COLO668 (cell line): ENCODE results near the gene CTSH.
"Not testable (repeated sequence)": the region's sequence is repeated elsewhere in the genome, so short reads cannot be mapped to it uniquely, and the experiment has no call there.

Experiments used
- DNase-seq: peaks from one replicate; lab custom pipeline; 2025; ENCODE audit not compliant: unreplicated experiment; lab: John Stamatoyannopoulos, UW

The CTSH gene

GRCh38 chr15:78943692-78944091 lies 1.2 kb downstream of the CTSH start:
- no peak for DNase-seq

GRCh38 chr15:78942741-78943140 lies 2.1 kb downstream of the CTSH start:
- no peak for DNase-seq

- DNase-seq: no peak
Measured at GRCh38 chr15:78938658-78939488, 6.0 kb downstream of the CTSH start.

- no peak for DNase-seq
Measured at GRCh38 chr15:78937132-78937739, 7.6 kb downstream of the CTSH start.

- DNase-seq: no peak
Measured at GRCh38 chr15:78934655-78935023, 10.2 kb downstream of the CTSH start.

- DNase-seq: no peak
Measured at GRCh38 chr15:78933823-78934654, 10.8 kb downstream of the CTSH start.

GRCh38 chr15:78933187-78933822 lies 11.5 kb downstream of the CTSH start:
- no peak for DNase-seq

GRCh38 chr15:78932258-78932808 lies 12.5 kb downstream of the CTSH start:
- DNase-seq: no peak

- no peak for DNase-seq
Measured at GRCh38 chr15:78931439-78932257, 13.2 kb downstream of the CTSH start.

GRCh38 chr15:78930577-78931388 lies 14.1 kb downstream of the CTSH start:
- DNase-seq: no peak

GRCh38 chr15:78929536-78930264 lies 15.1 kb downstream of the CTSH start:
- DNase-seq: no peak

GRCh38 chr15:78928616-78929093 lies 16.2 kb downstream of the CTSH start:
- DNase-seq: no peak

GRCh38 chr15:78928176-78928575 lies 16.7 kb downstream of the CTSH start:
- DNase-seq: not testable (repeated sequence)

GRCh38 chr15:78927077-78927790 lies 17.6 kb downstream of the CTSH start:
- DNase-seq: no peak

GRCh38 chr15:78925956-78926743 lies 18.7 kb downstream of the CTSH start:
- DNase-seq: no peak

GRCh38 chr15:78925076-78925624 lies 19.7 kb downstream of the CTSH start:
- DNase-seq: no peak
